GM12892 (cell line): Measurements from ENCODE around the gene DIRAS1.
"Not testable (repeated sequence)": the region's sequence is repeated elsewhere in the genome, so short reads cannot be mapped to it uniquely, and the experiment has no call there.

Experiments used
- POLR2A ChIP-seq: IDR thresholded peaks from 2 replicates; pipeline ENCODE4 v1.6.1; 2011; ENCODE audit warnings: low read depth, low read length, control low read depth
- POLR2AphosphoS5 ChIP-seq: IDR thresholded peaks from 2 replicates; pipeline ENCODE4 v1.6.1; 2011; ENCODE audit warnings: low read depth, low read length, control low read depth
- TAF1 ChIP-seq: IDR thresholded peaks from 2 replicates; pipeline ENCODE4 v1.6.1; 2011; ENCODE audit warnings: low read depth, mild to moderate bottlenecking, control low read depth, low read length, borderline replicate concordance

- TF ChIP-seq POLR2A, TAF1, POLR2AphosphoS5: not testable (repeated sequence)
Measured at GRCh38 chr19:2667349-2667748, 53.8 kb downstream of the DIRAS1 start.
